Activated CD8-positive, alpha-beta T cell treated with anti-CD3 and anti-CD28 coated beads for 36 hours (primary cell): ENCODE data around the gene LPIN2. TPM values are rescaled to one million over a fixed set of nuclear protein-coding genes. Genes with fewer than 3 reads are reported as not detected.

Source experiments
- ATAC-seq: fragments of 200-7000 bp; cut with Tn5 transposase; one replicate; pipeline ENCODE4 v1.10.0; 2021; ENCODE audit warnings: mild to moderate bottlenecking, moderate library complexity
- CTCF ChIA-PET: fragments of 350-600 bp; sonication (Branson Sonifier 250); formaldehyde crosslinking; loops from one replicate; lab custom pipeline; 2021; ENCODE audit warnings: antibody characterized with exemption; lab: Charles Lee
- POLR2A ChIA-PET: fragments of 350-600 bp; sonication (Branson Sonifier 250); formaldehyde crosslinking; loops from one replicate; lab custom pipeline; 2021; ENCODE audit warnings: antibody characterized with exemption; lab: Charles Lee
- DNase-seq: peaks from one replicate; pipeline ENCODE4 v3.0.0-alpha.2; 2020
- H3K27ac Mint-ChIP-seq: one replicate; pipeline ENCODE4 v1.8.0; 2021; ENCODE audit warnings: mild to moderate bottlenecking, mixed read lengths
- H3K27me3 Mint-ChIP-seq: one replicate; pipeline ENCODE4 v1.8.0; 2021; ENCODE audit warnings: mixed read lengths
- H3K36me3 Mint-ChIP-seq: one replicate; pipeline ENCODE4 v1.8.0; 2021; ENCODE audit warnings: low read depth, mixed read lengths
- H3K4me1 Mint-ChIP-seq: one replicate; pipeline ENCODE4 v1.8.0; 2021; ENCODE audit warnings: low read depth, mixed read lengths
- H3K4me3 Mint-ChIP-seq: one replicate; pipeline ENCODE4 v1.8.0; 2021; ENCODE audit warnings: mild to moderate bottlenecking, moderate library complexity, mixed read lengths
- H3K9me3 Mint-ChIP-seq: one replicate; pipeline ENCODE4 v1.8.0; 2021; ENCODE audit warnings: mixed read lengths
- intact Hi-C: fragments of 100-400 bp; cut with micrococcal nuclease; formaldehyde crosslinking; loops from one replicate; pipeline ENCODE4 v1.10.0; 2022
- total RNA-seq, 2 experiments: library from RNA; stranded (reverse); gene quantifications; one replicate each; pipeline ENCODE4 v1.2.3, GENCODE V29; 2021
- TF ChIP-seq, protein P1 (sequence below): fragments of 200-600 bp; IDR thresholded peaks from one replicate; pipeline ENCODE4 v1.8.0; 2022; ENCODE audit warnings: antibody characterized with exemption, mild to moderate bottlenecking

The LPIN2 gene, protein sequence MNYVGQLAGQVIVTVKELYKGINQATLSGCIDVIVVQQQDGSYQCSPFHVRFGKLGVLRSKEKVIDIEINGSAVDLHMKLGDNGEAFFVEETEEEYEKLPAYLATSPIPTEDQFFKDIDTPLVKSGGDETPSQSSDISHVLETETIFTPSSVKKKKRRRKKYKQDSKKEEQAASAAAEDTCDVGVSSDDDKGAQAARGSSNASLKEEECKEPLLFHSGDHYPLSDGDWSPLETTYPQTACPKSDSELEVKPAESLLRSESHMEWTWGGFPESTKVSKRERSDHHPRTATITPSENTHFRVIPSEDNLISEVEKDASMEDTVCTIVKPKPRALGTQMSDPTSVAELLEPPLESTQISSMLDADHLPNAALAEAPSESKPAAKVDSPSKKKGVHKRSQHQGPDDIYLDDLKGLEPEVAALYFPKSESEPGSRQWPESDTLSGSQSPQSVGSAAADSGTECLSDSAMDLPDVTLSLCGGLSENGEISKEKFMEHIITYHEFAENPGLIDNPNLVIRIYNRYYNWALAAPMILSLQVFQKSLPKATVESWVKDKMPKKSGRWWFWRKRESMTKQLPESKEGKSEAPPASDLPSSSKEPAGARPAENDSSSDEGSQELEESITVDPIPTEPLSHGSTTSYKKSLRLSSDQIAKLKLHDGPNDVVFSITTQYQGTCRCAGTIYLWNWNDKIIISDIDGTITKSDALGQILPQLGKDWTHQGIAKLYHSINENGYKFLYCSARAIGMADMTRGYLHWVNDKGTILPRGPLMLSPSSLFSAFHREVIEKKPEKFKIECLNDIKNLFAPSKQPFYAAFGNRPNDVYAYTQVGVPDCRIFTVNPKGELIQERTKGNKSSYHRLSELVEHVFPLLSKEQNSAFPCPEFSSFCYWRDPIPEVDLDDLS
- total RNA-seq: 10 to 100 TPM; 95.5 to 95.7 TPM

DNA sequence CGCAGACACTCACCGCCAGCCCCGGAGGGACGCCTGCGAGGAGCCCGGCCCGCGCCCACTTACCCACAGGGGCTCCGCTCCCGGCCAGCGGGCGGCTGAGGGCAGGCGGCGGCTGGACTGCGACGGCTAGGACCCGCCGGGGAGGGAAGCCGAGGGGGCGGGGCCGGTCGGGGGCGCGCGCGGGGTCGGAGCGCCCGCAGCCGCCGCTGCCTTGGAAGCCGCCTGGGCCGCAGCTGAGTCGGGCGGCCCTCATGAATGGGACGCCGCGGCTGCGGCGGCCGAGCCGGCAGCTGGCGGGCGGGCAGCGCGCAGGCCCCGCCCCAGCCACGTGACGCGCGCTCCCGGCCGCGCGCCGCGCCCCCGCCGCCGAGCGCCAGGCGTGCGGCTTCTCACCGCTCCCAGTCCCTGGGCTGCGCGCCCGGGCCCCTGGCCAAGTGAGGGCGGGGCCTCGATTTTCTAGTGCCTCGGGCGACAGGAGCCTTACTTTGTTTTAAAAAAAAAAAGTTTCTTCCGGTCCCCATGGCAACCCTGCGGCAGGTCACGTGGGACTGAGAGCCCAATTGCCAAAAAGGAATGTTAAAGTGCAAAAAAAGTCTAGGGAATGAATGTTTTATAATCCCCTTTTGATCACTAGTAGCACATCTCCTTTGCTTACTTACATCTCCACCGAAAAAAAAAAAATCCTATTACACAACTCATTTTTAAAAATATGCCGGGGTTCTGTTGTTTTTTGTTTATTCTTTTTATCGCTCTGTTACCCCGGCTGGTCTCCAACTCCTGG is at the start of gene LPIN2:
Gene LPIN2, minus strand, starts transcription at position 121 of the 781 bp plus-strand sequence. CDS start 52,304 bp downstream, outside the sequence.
- H3K4me1 Mint-ChIP-seq: peaks cover 63% of the 10 kb centered on the region
- DNase-seq (peak; percentile 98), ATAC-seq (peak; percentile 95)
- ChIA-PET POLR2A (interaction anchor here (1.0 kb wide), 1 partner anchor 12 kb away, joined by 3 read pairs; no protein-coding TSS in a partner anchor), CTCF (no interaction called here)
- peak within 1 kb of the TSS; percentile 99 for H3K4me3 Mint-ChIP-seq
- H3K9me3 Mint-ChIP-seq: no peaks in the 10 kb centered on the region
- H3K27me3 Mint-ChIP-seq: no peaks in the 10 kb centered on the region
- H3K36me3 Mint-ChIP-seq: peaks cover 37% of the 10 kb centered on the region
- H3K27ac Mint-ChIP-seq: peak within 1 kb of the TSS; percentile 97
- TF ChIP-seq, protein P1, sequence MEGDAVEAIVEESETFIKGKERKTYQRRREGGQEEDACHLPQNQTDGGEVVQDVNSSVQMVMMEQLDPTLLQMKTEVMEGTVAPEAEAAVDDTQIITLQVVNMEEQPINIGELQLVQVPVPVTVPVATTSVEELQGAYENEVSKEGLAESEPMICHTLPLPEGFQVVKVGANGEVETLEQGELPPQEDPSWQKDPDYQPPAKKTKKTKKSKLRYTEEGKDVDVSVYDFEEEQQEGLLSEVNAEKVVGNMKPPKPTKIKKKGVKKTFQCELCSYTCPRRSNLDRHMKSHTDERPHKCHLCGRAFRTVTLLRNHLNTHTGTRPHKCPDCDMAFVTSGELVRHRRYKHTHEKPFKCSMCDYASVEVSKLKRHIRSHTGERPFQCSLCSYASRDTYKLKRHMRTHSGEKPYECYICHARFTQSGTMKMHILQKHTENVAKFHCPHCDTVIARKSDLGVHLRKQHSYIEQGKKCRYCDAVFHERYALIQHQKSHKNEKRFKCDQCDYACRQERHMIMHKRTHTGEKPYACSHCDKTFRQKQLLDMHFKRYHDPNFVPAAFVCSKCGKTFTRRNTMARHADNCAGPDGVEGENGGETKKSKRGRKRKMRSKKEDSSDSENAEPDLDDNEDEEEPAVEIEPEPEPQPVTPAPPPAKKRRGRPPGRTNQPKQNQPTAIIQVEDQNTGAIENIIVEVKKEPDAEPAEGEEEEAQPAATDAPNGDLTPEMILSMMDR: no peak
- intact Hi-C loops: loop anchor here (5.0 kb wide), 1 partner anchor 49 kb away; no protein-coding TSS in a partner anchor

DNA sequence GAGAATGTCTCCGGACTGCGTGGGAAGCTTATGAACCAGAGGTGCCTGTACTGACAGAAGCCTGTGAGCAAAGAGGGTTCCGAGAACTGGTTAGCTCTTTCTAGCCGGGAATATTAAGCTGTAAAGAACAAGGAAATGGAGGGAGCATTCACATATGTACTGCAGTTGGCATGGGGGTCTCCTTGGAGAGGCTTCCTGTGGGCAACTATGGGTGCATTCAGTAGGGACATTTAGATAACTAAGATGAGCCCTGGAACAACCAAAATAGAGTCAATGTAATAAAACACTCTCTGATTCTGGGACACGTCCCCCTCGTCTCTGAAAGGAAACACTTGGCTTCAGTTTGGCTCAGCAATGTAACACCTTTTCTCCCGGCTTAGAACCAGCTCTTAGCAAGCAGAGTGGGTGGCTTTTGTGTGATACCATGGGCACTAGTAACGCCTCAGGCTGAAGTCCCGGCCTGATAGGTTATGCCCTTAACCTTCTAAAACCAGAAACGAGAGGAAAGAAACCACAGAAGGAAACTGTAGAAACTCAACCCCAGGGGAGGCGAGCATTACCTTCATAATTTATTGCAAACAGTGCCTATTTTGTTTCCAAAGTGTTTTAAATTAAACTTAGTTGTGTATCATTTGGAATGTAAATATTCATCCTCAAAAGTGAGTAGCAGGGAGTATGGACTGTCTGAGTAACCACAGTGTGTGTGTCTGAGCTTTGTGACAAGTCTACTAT is 48.8 kb upstream of the LPIN2 start:
- Mint-ChIP-seq H3K4me3 (peak overlapping the region; percentile 74), H3K36me3 (peaks cover 3% of the 10 kb centered on the region), H3K27me3 (no peaks in the 10 kb centered on the region), H3K9me3 (peaks cover 3% of the 10 kb centered on the region), H3K4me1 (peaks cover 61% of the 10 kb centered on the region), H3K27ac (peak overlapping the region; percentile 100)
- TF ChIP-seq, protein P1: no peak
- DNase-seq (peak; percentile 86), ATAC-seq (peak; percentile 82)
- CTCF ChIA-PET: interaction anchor here (0.8 to 7.9 kb wide), 35 partner anchors 10 to 186 kb away, joined by 3 to 133 read pairs (median 11); partner anchors contain the start of gene MYL12A
- POLR2A ChIA-PET: interaction anchor here (0.6 to 6.0 kb wide), 21 partner anchors 8 to 406 kb away, joined by 3 to 41 read pairs (median 4); partner anchors contain the start of gene SMCHD1
- intact Hi-C loops: loop anchor here (5.0 kb wide), 5 partner anchors 49 to 186 kb away; partner anchors contain the start of genes LPIN2 and MYL12A

DNA sequence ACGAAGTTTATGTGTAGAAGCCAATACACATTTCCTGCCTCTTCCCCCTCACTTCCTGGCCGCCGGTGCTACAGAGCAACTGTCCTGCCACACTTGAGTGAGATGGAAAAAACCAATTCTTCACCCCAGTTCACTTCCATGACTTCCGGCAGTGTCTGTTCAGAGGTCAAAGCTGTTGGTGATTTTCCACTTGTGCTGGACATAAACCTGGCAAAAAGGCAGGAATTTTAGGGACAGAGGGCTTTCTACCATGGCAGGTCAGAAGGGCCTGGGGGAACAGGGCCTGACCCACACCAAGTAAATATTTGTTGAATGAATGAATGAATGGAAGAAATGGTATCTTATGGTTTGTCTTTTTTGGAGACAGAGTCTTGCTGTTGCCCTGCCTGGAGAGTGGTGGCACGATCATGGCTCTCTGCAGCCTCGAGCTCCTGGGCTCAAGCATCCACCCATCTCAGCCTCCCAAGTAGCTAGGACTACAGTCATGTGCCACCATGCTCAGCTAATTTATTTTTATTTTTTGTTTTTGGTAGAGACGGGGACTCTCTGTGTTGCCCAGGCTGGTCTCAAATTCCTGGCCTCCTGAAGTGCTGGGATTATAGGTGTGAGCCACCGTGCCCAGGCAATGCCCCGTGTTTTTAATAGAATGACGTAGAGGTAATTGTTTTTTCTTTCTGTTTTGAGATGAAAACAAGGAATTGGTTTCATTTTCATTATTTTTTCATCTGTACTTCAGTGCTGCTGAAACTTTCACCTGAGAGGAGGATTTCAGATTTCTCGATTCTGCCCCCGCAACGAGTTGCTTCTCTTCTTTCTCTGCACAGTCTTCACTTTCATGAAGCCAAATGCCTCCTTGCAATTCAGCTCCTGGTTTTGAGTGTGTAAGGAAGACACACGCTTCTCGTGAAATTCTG is 48.0 kb upstream of the LPIN2 start:
- Mint-ChIP-seq H3K36me3 (peaks cover 3% of the 10 kb centered on the region), H3K4me1 (peaks cover 61% of the 10 kb centered on the region)

More for the DNA sequence above, 48.0 kb upstream of the LPIN2 start:
- H3K27ac Mint-ChIP-seq: peak overlapping the region; percentile 100
- intact Hi-C loops: loop anchor here (5.0 kb wide), 5 partner anchors 49 to 186 kb away; partner anchors contain the start of genes LPIN2 and MYL12A
- ChIA-PET CTCF (interaction anchor here (0.8 to 7.9 kb wide), 16 partner anchors 14 to 187 kb away, joined by 3 to 133 read pairs (median 20); partner anchors contain the start of gene MYL12A), POLR2A (interaction anchor here (0.6 to 6.0 kb wide), 22 partner anchors 9 to 190 kb away, joined by 3 to 41 read pairs (median 4); partner anchors contain the start of gene MYL12A)
- H3K9me3 Mint-ChIP-seq: peaks cover 3% of the 10 kb centered on the region
- H3K4me3 Mint-ChIP-seq: peak overlapping the region; percentile 74
- ATAC-seq (peak; percentile 49), DNase-seq (peak; percentile 79)
- no peaks in the 10 kb centered on the region for H3K27me3 Mint-ChIP-seq
- TF ChIP-seq, protein P1: no peak
